ENCODE measurements around the gene CFAP299.

CFAP299 gene

GRCh38 chr4:80532674-80533333, 197.3 kb downstream of the CFAP299 start:
- DNase-seq: peak; percentile 12

GRCh38 chr4:80535551-80535950, 200.0 kb downstream of the CFAP299 start:
- no peak for DNase-seq

- no peak for DNase-seq
Measured at GRCh38 chr4:80538276-80538926, 202.9 kb downstream of the CFAP299 start.

DNA sequence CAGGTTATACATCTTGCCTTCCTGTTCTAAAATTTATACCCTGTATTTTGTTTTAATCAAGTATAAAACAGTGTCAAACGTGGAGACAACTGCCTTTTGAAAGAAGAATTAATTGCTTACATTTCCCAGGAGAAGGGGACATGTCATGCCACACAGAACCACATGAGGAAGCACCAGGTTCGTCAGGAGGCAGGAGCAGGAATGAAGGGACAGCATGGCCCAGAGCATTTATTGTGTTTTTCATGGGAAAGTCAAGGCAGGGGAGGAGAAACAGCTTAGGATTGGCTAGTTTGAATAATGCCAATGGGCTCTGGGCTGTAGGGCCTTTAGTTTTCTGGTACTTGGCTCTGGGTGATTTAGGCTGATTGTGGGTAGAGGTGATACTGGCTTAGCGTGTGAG, 203.7 kb downstream of the CFAP299 start:
- no peak for DNase-seq

DNA sequence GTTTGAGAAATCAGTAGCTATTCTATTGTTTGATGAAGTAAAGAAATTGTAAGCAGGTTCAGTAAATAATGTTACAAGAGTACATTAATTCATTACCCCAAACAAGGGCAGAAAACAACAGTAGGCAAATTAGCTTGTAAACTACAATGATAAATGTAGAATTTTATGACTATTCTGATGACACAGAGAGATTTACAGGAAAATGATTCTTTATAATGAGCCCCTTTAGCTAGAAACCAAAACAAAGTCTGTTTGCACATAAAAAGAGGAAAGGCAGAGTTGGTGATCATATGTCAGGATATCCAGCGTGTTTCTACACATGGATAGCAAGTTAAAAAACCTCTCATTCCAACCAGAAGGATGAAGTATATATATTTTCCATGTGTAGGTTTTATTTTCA, 204.8 kb downstream of the CFAP299 start:
- no peak for DNase-seq

DNA sequence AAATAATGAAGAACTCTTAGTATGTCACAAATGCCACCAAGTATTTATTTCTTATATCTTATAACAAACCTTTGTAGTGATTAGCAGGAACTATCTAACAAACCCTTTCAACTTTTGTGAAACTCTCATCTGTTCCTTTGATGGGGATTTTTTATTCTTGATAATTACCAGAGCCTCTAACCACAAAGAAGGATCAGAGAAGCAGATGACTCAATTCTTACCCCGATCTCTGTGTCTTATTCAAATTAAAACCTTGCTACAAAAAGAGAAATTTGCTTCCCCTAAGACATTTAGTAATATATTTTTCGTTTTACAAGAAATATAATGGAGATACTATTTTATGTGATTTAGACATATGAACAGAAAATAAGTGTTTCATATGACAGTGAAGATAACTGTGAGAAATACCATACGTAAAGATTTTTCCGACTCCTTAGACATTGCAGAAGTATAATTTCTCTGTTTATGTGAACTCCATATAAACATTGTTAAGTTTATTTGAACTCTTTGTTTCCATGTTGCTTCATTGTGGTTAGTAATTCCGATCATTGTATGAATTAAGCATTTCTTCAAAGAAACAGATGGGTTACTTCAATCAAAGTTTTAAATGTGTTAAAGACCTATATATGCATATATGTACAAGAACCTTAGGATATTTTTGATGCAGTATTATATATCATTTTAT, 205.4 kb downstream of the CFAP299 start:
- DNase-seq: no peak

GRCh38 chr4:80542747-80543146, 207.2 kb downstream of the CFAP299 start:
- DNase-seq: no peak

DNA sequence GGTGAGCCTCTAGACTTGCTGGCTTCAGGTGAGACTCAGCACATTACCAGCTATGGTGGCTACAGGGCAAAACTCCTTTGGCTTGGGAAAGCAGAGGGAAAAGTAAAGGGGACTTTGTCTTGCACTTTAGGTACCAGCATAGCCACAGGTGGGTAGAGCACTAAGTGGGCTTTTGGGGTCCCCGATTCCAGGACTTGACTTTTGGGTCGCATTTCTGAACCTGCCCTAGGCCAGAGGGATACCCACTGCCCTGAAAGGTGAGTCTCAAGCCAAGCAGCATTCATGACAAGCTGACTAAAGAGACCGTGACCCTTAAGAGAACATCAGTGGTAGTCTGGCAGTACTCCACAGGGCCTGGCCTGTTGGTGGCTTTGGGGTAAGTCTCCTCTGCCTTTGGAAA, 224.8 kb downstream of the CFAP299 start:
- no peak for DNase-seq

- DNase-seq: peak; percentile 9
Measured at GRCh38 chr4:80566203-80566872, 230.8 kb downstream of the CFAP299 start.

- no peak for DNase-seq
Measured at GRCh38 chr4:80568891-80569290, 233.4 kb downstream of the CFAP299 start.

DNA sequence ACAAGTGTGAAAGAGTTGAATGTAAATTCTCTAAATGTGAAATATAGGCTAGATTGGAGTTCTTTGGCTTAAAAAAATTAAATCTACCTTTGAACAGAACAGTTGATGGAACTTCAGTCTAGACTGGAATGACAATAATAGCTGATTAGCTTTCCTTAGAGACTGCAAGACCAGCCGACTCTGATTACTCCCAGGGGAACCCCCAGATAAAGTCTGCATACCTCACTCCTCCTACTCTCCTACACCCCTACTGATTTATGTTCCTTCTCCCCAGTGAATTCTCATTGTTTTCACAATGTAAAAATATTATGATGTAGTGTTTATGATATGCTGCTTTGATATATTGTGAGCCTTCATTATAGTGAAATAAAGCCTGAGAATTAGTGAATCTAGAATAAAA, 241.3 kb downstream of the CFAP299 start:
- DNase-seq: no peak

DNA sequence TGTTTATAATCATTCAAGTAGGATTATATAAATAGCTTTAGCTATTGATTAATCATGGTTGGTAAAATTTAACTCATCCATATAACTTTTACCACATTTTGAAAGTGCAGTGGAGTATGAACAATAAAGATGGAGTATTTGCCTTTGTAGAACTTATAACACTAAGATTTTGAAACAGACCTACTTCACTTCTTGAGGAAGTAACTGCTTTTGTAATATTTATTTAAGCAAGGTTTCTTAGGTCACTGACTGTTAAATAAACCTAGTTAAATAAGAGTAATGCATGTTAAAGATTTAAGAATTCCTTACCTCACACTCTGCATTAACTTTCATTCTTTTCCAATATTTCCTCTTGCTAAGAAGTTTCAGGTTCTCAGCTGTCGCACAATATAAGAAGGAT, 242.5 kb downstream of the CFAP299 start:
- no peak for DNase-seq

DNA sequence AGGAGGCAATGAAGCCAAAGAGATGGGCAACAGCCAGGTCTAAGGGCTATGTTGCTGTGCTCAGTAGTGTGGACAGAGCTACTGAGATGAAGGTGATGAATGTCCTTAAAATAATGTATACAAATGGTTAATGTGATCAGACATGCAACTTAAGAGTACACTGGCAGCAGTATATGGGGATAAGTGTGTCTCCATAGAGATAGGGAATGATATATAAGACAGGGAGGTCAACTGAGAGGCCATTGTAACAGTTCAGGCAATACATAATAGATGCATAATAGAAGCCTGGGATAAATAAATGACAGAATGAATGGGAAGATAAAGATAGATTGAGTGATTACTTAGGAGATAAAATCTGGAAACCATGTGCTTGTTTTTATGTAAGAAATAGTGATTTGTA, 250.0 kb downstream of the CFAP299 start:
- DNase-seq: no peak

GRCh38 chr4:80586716-80587115, 251.2 kb downstream of the CFAP299 start:
- peak; percentile 44 for DNase-seq

DNA sequence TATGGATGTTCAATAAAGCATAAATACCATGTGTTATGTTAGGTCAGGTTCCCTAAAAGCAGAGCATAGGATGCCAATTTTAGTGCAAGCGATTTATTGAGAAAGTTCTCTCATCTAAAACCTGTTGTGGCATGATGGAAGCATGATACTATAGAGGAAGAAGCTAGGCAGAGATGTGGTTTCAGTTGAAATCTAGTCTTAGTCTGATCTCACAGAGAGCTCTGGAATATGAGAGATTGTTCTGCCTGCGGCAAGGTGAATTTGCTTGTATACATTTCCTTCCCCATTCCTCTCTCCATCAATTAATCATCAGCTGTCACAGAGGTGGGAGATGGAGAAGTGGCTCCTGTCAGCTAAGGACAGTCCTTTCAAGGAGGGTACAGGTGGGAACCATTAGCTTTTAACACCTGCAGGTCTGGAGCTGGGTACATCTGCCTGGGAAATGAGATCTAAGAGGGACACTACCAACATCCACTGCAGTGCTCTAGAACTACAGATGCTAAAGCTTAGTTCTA, 252.4 kb downstream of the CFAP299 start:
- peak; percentile 44 for DNase-seq

GRCh38 chr4:80592950-80593349, 257.4 kb downstream of the CFAP299 start:
- DNase-seq: no peak

- no peak for DNase-seq
Measured at GRCh38 chr4:80594701-80595100, 259.2 kb downstream of the CFAP299 start.

DNA sequence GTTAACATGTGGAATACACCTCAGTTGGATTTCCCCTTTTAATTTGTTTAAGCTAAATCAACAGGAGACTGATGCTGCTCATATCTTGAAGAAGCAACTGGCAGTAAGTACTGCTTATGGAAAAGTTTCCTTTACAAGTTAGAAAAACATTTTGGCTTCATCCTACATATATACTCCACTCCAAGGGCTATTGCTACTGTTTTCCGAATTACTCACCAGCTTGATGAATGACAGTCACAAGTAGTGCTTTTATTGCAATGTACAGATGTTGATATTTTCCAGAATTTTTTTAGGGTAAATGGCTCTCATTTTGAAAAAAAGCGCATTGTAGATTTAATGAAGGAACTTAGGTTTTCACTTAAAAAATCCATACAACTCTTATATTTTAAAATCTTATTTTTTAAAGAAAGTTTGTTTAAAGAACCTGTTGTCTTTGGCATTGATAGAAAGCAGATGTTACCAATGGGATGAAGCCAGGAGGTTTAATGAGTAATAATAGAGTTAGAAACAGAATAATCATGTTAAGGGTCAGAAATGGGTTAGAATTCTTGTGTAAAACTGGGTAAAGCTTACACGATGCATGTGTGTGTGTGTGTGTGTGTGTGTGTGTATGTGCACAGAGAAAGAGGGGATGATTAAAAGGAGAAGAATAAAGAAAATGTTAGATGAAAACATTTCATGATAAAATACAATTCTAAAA, 272.9 kb downstream of the CFAP299 start:
- DNase-seq: no peak

GRCh38 chr4:80610199-80610598, 274.7 kb downstream of the CFAP299 start:
- DNase-seq: no peak

- no peak for DNase-seq
Measured at GRCh38 chr4:80610845-80611677, 275.5 kb downstream of the CFAP299 start.

DNA sequence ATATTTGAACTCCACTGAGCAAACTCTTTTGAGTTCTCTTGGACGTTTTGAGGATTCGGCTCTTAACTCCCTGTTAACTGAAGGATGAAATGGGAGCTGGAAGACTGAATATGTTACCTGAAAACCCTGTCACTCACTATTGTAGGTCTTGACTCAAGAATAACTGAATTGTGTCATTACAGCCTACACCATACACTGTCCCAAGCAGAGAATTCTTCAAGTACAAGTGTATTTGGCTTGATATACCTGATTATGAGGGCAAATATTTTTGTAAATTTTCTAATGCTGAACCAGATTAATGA, 276.1 kb downstream of the CFAP299 start:
- no peak for DNase-seq

DNA sequence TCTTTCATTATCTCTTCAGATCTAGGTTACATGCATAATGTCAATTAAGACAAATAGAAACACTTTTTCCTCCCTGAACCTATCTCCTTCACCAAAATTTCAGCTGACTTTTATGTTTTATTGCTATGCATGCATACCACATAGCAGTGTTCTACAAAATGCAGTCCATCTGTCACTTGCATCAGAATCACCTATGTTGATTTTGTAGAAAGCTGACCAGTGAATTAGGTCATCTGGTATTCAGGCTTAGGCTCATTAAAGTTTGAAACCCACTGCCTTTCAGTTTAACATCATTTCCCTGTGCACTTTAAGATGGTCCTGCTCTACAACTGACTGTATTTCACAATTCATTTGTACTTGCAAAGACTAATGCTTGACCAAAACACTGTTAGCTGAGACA, 277.9 kb downstream of the CFAP299 start:
- no peak for DNase-seq

Data from NCI-H1417 treated with DMSO at 0.1 percent for 48 hours (cell line).